Left ventricle myocardium superior (tissue), 1 donor: ENCODE measurements around the gene C16orf90. TPM values are rescaled to one million over a fixed set of nuclear protein-coding genes. Genes with fewer than 3 reads are reported as not detected.

Experiments used
- ATAC-seq: fragments of 200-7000 bp; cut with Tn5 transposase; one replicate; pipeline ENCODE4 v1.9.1; 2020; ENCODE audit warnings: mild to moderate bottlenecking, moderate library complexity
- DNase-seq: peaks from one replicate; pipeline ENCODE4 v3.0.0-alpha.2; 2020
- intact Hi-C: fragments of 100-400 bp; cut with micrococcal nuclease; formaldehyde crosslinking; loops from one replicate; pipeline ENCODE4 v1.11.0; 2022
- total RNA-seq: library from RNA; stranded (reverse); fragmentation: NEBNext Ultra II Directional; extraction: Animal tissue kit (Norgen Biotek cat#: 25700); gene quantifications from one replicate; pipeline ENCODE4 v1.2.1, GENCODE V29; 2021
- donor health status: DM: no; HTN: yes; CAD: no; lungs with severe emphysema.

The C16orf90 gene
- total RNA-seq, 1 donor from 2014 or later, result not detected

- ATAC-seq, result no peak
- no peak for DNase-seq
- intact Hi-C loops, result no loop called here
These were observed 23.6 kb downstream of the C16orf90 start for GRCh38 chr16:3471518-3472176.

GRCh38 chr16:3470723-3471122, 24.6 kb downstream of the C16orf90 start:
- no peak for DNase-seq
- intact Hi-C loops, result no loop called here
- ATAC-seq, result no peak

- DNase-seq (no peak), ATAC-seq (no peak)
- intact Hi-C loops, result no loop called here
These were observed 25.6 kb downstream of the C16orf90 start for GRCh38 chr16:3469736-3470135.

- ATAC-seq (no peak), DNase-seq (no peak)
- intact Hi-C loops, result no loop called here
These were observed 26.8 kb downstream of the C16orf90 start for GRCh38 chr16:3468501-3468900.

GRCh38 chr16:3467921-3468320, 27.4 kb downstream of the C16orf90 start:
- ATAC-seq (no peak), DNase-seq (no peak)
- intact Hi-C loops, result no loop called here

- DNase-seq (no peak), ATAC-seq (peak; percentile 64)
- intact Hi-C loops, result no loop called here
These were observed 28.1 kb downstream of the C16orf90 start for GRCh38 chr16:3467182-3467581.

GRCh38 chr16:3465911-3466584, 29.2 kb downstream of the C16orf90 start:
- DNase-seq (no peak), ATAC-seq (no peak)
- intact Hi-C loops, result no loop called here

- ATAC-seq (no peak), DNase-seq (no peak)
- intact Hi-C loops, result no loop called here
These were observed 30.0 kb downstream of the C16orf90 start for GRCh38 chr16:3465301-3465700.

GRCh38 chr16:3461151-3461550, 34.1 kb downstream of the C16orf90 start:
- intact Hi-C loops, result no loop called here
- DNase-seq, result no peak
- ATAC-seq, result no peak

GRCh38 chr16:3460585-3460984, 34.7 kb downstream of the C16orf90 start:
- intact Hi-C loops, result no loop called here
- DNase-seq (no peak), ATAC-seq (no peak)

- ATAC-seq, result no peak
- intact Hi-C loops, result no loop called here
- no peak for DNase-seq
These were observed 35.2 kb downstream of the C16orf90 start for GRCh38 chr16:3460121-3460520.

- ATAC-seq (peak; percentile 6), DNase-seq (no peak)
- intact Hi-C loops, result no loop called here
These were observed 35.7 kb downstream of the C16orf90 start for GRCh38 chr16:3459401-3460090.

GRCh38 chr16:3458852-3459361, 36.4 kb downstream of the C16orf90 start:
- DNase-seq (no peak), ATAC-seq (no peak)
- intact Hi-C loops, result no loop called here

GRCh38 chr16:3458278-3458851, 36.9 kb downstream of the C16orf90 start:
- DNase-seq (peak; percentile 53), ATAC-seq (no peak)
- intact Hi-C loops, result no loop called here

GRCh38 chr16:3457434-3458252, 37.6 kb downstream of the C16orf90 start:
- DNase-seq (peak; percentile 96), ATAC-seq (peak; percentile 90)
- intact Hi-C loops, result no loop called here

- ATAC-seq (no peak), DNase-seq (no peak)
- intact Hi-C loops, result no loop called here
These were observed 40.6 kb downstream of the C16orf90 start for GRCh38 chr16:3454631-3455147.

- DNase-seq (no peak), ATAC-seq (no peak)
- intact Hi-C loops, result no loop called here
These were observed 41.2 kb downstream of the C16orf90 start for GRCh38 chr16:3454093-3454492.

- intact Hi-C loops, result no loop called here
- ATAC-seq, result peak; percentile 60
- no peak for DNase-seq
These were observed 51.3 kb downstream of the C16orf90 start for GRCh38 chr16:3444032-3444388.
